NK-92 (cell line): ENCODE results near the gene ARIH1.
"Not testable (repeated sequence)": the region's sequence is repeated elsewhere in the genome, so short reads cannot be mapped to it uniquely, and the experiment has no call there.

Experiments used
- DNase-seq: peaks from one replicate; lab custom pipeline; 2025; ENCODE audit not compliant: unreplicated experiment; lab: John Stamatoyannopoulos, UW

The ARIH1 gene

GRCh38 chr15:72599855-72600464 is 125.8 kb downstream of the ARIH1 start:
- no peak for DNase-seq

- no peak for DNase-seq
Observed at GRCh38 chr15:72604794-72605193, 130.7 kb downstream of the ARIH1 start.

- not testable (repeated sequence) for DNase-seq
Observed at GRCh38 chr15:72608084-72608483, 134.0 kb downstream of the ARIH1 start.

- no peak for DNase-seq
Observed at GRCh38 chr15:72609862-72610261, 135.7 kb downstream of the ARIH1 start.

GRCh38 chr15:72612324-72612723 is 138.2 kb downstream of the ARIH1 start:
- not testable (repeated sequence) for DNase-seq

GRCh38 chr15:72614810-72615532 is 140.8 kb downstream of the ARIH1 start:
- DNase-seq, result no peak

GRCh38 chr15:72615533-72616233 is 141.6 kb downstream of the ARIH1 start:
- DNase-seq, result not testable (repeated sequence)

GRCh38 chr15:72616491-72617210 is 142.5 kb downstream of the ARIH1 start:
- DNase-seq, result no peak

- DNase-seq, result not testable (repeated sequence)
Observed at GRCh38 chr15:72623854-72624253, 149.7 kb downstream of the ARIH1 start.

- not testable (repeated sequence) for DNase-seq
Observed at GRCh38 chr15:72626153-72626552, 152.0 kb downstream of the ARIH1 start.

GRCh38 chr15:72628249-72629067 is 154.3 kb downstream of the ARIH1 start:
- DNase-seq, result not testable (repeated sequence)

GRCh38 chr15:72629068-72629570 is 155.0 kb downstream of the ARIH1 start:
- DNase-seq, result not testable (repeated sequence)

GRCh38 chr15:72636519-72637282 is 162.6 kb downstream of the ARIH1 start:
- not testable (repeated sequence) for DNase-seq

- not testable (repeated sequence) for DNase-seq
Observed at GRCh38 chr15:72639759-72640483, 165.8 kb downstream of the ARIH1 start.

- not testable (repeated sequence) for DNase-seq
Observed at GRCh38 chr15:72642271-72642670, 168.1 kb downstream of the ARIH1 start.

GRCh38 chr15:72648631-72649253 is 174.6 kb downstream of the ARIH1 start:
- not testable (repeated sequence) for DNase-seq
